ENCODE data around the gene ANGPT4. TPM values are rescaled to one million over a fixed set of nuclear protein-coding genes. Genes with fewer than 3 reads are reported as not detected.

Gene ANGPT4
- polyA plus RNA-seq, 3 donors from 2014 or later, result not detected

DNA sequence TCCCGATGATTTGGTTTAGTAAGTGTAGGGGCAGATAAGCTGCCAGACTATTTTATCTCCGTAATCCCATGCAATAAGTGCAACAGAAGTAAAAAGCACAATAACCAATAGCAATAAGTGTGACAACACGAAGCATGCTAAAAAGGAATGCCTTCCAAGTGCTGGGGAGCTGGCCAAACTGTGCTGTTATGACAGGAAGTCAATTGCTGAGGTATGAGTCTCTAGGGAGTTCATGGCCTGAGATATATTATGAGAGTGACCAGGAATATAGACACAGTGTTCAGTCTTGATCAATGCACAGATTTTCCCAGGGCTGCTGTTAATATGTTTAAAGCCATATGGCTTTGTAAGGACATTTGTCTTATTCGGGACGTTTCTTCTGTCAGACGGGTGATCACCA lies 10.5 kb upstream of the ANGPT4 start:
- H3K27me3 Mint-ChIP-seq (ENCODE audit: low read depth in 3 of 3), result peaks cover 4 to 7% (median 5%) of the 10 kb centered on the region in 3 donors
- peaks cover 0 to 2% (median 0%) of the 10 kb centered on the region in 3 donors for H3K36me3 Mint-ChIP-seq
- no peak overlapping the region for H3K27ac Mint-ChIP-seq
- peaks cover 0 to 5% (median 2%) of the 10 kb centered on the region in 6 donors for H3K9me3 Mint-ChIP-seq
- no peaks in the 10 kb centered on the region for H3K4me1 Mint-ChIP-seq
- no peak overlapping the region for H3K4me3 Mint-ChIP-seq
- DNase-seq, result no peak

DNA sequence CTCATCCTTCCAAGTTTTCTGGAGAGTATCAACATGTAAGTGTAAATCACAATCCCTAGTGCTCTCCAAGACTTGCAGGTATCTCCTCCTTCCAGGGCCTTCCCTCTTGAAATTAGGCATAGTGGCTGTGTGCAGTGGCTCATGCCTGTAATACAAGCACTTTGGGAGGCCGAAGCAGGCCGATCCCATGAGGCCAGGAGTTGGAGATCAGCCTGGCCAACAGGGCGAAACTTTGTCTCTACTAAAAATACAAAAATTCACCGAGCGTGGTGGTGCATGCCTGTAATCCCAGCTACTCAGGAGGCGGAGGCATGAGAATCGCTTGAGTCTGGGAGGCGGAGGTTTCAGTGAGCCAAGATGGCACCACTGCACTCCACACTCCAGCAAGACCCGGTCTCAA lies 9.4 kb upstream of the ANGPT4 start:
- H3K36me3 Mint-ChIP-seq, result no peaks in the 10 kb centered on the region
- no peak overlapping the region for H3K27ac Mint-ChIP-seq
- no peaks in the 10 kb centered on the region for H3K4me1 Mint-ChIP-seq
- H3K4me3 Mint-ChIP-seq, result no peak overlapping the region
- DNase-seq, result no peak
- H3K27me3 Mint-ChIP-seq (ENCODE audit: low read depth in 3 of 3), result peaks cover 2 to 7% (median 5%) of the 10 kb centered on the region in 3 donors
- peaks cover 0 to 2% (median 0%) of the 10 kb centered on the region in 6 donors for H3K9me3 Mint-ChIP-seq

DNA sequence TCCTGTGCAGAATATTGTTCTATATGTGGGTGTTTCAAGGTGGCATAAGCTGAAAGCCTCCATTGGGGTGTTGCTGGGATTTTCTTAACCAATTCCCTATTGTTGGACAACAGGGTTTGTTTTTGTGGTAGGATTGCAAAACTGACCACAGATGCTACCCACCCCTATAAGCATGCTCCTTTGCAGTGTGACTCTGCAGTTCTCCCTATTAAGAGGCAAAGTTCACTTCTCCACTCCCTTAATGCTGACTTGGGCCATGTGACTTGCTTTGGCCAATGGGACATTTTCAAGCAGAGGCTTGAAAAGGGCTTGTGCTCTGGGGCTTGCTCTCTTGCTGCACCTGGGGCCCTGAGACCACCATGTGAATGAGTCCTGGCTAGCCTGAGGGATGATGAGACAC lies 8.5 kb upstream of the ANGPT4 start:
- no peaks in the 10 kb centered on the region for H3K4me1 Mint-ChIP-seq
- H3K4me3 Mint-ChIP-seq, result no peak overlapping the region
- H3K27me3 Mint-ChIP-seq (ENCODE audit: low read depth in 3 of 3), result peaks cover 2 to 7% (median 6%) of the 10 kb centered on the region in 3 donors
- H3K9me3 Mint-ChIP-seq, result peaks cover 0 to 2% (median 0%) of the 10 kb centered on the region in 6 donors
- no peak overlapping the region for H3K27ac Mint-ChIP-seq
- H3K36me3 Mint-ChIP-seq, result no peaks in the 10 kb centered on the region
- no peak for DNase-seq

DNA sequence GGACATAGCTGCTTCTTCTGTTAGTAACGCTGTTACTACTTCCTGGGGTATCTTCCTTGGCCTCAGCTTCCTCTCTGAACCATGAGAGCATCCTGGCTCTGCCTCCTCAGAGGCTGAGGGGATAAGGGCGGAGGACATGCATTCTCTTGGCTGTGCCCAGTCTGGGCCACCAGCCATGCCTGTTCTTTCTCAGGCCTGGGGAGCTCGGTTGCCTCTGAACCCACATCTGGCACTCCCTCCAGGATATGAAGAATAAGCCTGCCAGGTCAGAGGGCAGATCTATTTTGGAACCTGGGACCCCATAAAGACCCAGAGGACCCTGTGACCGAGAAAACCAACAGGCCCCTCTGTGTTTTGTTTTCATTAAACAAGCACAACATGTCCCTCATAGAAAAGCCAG lies 6.6 kb upstream of the ANGPT4 start:
- Mint-ChIP-seq H3K27me3 (ENCODE audit: low read depth in 3 of 3) (peaks cover 2 to 6% (median 4%) of the 10 kb centered on the region in 3 donors), H3K27ac (no peak overlapping the region), H3K4me3 (no peak overlapping the region), H3K9me3 (no peaks in the 10 kb centered on the region), H3K4me1 (no peaks in the 10 kb centered on the region), H3K36me3 (no peaks in the 10 kb centered on the region)
- DNase-seq, result no peak

DNA sequence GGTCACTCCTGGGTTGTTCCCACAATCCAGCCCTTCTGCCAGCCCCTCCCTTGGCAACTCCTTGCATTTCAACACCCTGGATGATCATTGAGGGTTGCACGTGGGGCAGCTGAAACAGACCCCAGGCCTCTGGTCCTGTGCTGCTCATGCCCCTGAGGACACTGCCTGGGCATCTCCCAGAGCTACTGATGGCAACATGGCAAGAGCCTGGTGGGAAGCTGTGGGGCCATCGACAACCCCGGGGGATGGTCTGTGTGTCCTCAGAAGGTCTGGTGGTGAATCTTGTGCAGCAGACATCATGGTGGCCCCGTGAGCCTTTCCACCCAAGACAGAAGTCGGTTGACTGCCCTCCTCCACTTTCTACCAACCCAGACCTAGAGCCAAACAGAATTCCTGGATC lies 4.9 kb upstream of the ANGPT4 start:
- Mint-ChIP-seq H3K27me3 (ENCODE audit: low read depth in 3 of 3) (peaks cover 0 to 8% (median 0%) of the 10 kb centered on the region in 3 donors), H3K9me3 (no peaks in the 10 kb centered on the region), H3K4me3 (no peak overlapping the region), H3K36me3 (no peaks in the 10 kb centered on the region), H3K4me1 (no peaks in the 10 kb centered on the region), H3K27ac (no peak overlapping the region)
- no peak for DNase-seq

DNA sequence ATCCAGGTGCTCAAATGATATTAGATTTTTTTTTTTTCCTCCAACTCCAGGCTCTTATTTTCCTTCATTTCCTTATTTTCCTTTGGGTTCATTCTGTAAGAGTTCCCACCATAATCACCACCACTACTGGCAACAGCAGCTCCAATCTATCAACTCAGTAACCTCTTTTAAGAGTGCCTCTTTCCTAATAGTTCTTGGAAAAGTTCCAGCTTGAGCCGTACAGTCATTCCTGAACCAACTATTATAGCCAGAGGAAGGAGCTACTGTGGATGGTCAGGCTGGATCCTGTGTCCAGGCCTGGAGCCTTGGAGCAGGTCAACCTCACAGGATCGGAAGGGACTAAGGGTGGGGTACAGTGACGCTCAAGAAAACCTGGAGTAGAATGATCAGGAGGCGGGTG lies 4.2 kb upstream of the ANGPT4 start:
- peaks cover 0 to 8% (median 0%) of the 10 kb centered on the region in 3 donors for H3K27me3 Mint-ChIP-seq (ENCODE audit: low read depth in 3 of 3)
- no peaks in the 10 kb centered on the region for H3K9me3 Mint-ChIP-seq
- DNase-seq, result no peak
- no peak overlapping the region for H3K27ac Mint-ChIP-seq
- no peak overlapping the region for H3K4me3 Mint-ChIP-seq
- H3K36me3 Mint-ChIP-seq, result no peaks in the 10 kb centered on the region
- H3K4me1 Mint-ChIP-seq, result no peaks in the 10 kb centered on the region

DNA sequence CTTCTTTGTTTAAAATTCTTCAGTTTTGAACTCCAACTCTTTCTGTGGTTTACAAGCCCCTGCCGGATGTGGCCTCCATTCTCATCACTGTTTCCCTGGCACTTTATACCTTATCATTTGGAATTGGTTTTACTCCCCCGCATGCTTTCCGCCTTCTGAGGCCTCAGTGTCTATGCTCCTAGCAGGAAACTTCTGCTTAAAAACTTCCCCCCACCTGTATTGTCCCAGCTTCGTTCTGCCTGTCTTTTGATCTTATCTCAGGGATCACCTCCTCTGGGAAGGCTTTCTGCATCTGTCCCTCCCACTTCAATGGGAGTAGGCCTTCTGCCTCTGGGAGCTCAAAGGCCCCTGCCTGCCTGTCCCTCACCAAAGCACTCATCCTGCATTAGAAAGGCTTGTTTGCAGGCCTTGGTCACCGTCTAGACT lies 3.4 kb upstream of the ANGPT4 start:
- Mint-ChIP-seq H3K4me3 (no peak overlapping the region), H3K4me1 (no peaks in the 10 kb centered on the region), H3K9me3 (no peaks in the 10 kb centered on the region), H3K36me3 (no peaks in the 10 kb centered on the region), H3K27ac (no peak overlapping the region), H3K27me3 (ENCODE audit: low read depth in 3 of 3) (peaks cover 0 to 8% (median 0%) of the 10 kb centered on the region in 3 donors)
- DNase-seq, result no peak

DNA sequence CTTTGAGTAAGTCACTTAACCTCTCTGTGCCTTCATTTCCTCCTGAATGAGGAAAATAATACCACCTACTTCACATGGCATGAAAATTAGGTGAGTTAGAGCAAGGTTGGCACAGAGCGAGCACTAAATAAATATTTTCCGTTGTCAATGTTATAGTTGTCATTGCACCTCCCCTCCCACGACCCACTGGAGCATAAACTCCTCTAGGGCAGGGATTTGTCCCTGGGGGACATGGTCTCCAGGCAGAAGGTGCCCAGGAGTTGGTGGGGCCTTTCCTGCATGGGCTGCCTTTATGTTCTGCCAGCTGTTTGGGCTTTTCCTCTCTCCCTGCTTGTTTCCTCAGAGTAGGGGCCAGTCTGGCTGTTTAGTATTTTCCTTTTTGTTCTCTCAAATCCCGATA lies 1.3 kb upstream of the ANGPT4 start:
- peaks cover 0 to 8% (median 4%) of the 10 kb centered on the region in 3 donors for H3K27me3 Mint-ChIP-seq (ENCODE audit: low read depth in 3 of 3)
- H3K4me1 Mint-ChIP-seq, result no peaks in the 10 kb centered on the region
- DNase-seq, result no peak
- no peaks in the 10 kb centered on the region for H3K9me3 Mint-ChIP-seq
- no peak overlapping the region for H3K4me3 Mint-ChIP-seq
- no peak overlapping the region for H3K27ac Mint-ChIP-seq
- H3K36me3 Mint-ChIP-seq, result no peaks in the 10 kb centered on the region

DNA sequence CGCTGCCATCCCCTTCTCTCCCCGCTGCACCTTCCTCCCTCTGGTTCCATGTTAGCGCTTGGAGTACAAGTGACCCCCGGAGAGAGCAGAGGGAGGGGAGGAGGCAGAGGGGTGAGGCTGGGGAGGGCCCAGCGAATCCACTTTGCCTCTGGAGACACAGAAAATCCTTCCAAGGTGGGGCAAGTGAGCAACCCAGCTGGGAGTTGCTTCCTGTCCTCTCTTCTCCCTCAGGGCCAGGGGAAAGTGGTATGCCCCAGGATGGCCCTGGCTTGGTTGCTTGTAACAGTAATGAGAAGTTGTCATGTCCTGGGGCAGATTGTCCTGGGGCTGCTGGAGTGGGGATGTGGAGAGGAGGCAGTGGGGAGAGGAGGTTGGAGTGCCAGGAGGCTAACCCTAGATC lies 691 bp upstream of the ANGPT4 start:
- no peak overlapping the region for H3K4me3 Mint-ChIP-seq
- H3K9me3 Mint-ChIP-seq, result no peaks in the 10 kb centered on the region
- no peaks in the 10 kb centered on the region for H3K4me1 Mint-ChIP-seq
- peaks cover 0 to 8% (median 4%) of the 10 kb centered on the region in 3 donors for H3K27me3 Mint-ChIP-seq (ENCODE audit: low read depth in 3 of 3)
- H3K36me3 Mint-ChIP-seq, result no peaks in the 10 kb centered on the region
- no peak for DNase-seq
- H3K27ac Mint-ChIP-seq, result no peak overlapping the region

DNA sequence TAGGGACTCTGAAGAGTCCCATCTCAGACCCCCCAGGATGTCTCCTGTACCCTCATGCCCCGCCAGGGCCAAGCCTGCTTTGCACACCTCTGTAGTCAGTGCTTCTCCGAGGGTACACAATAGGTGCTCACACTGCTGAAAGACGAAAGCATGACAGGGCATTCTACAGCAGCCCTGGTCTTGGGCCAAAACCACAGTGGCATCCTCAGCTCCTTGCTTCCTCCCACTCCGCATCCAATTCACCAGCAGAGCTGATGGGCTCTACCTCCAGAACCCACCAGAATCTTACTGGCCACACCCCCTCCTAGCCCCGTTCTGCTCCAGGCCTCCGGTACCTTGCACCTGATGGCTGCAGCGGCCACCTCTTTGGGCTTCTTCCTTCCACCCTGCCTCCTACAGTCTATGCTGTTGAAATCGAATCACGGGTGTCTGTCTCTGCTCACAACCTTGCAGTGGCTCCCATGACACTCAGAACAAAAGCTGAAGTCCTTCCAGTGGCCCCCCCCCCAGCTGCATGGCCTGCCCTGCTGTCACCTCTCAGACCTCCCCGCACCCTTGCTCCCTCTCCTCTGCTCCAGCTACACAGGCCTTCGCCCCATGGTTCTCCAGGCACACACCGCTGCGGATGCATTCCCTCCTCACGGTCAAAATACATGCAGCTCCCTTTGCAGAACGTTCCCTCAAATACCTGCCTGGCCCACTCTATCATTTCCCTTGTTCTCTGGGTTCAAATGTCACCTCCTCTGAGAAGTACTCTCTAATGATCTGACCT lies 1.2 kb downstream of the ANGPT4 start:
- Mint-ChIP-seq H3K4me1 (no peaks in the 10 kb centered on the region), H3K4me3 (no peak overlapping the region), H3K9me3 (peaks cover 0 to 2% (median 0%) of the 10 kb centered on the region in 6 donors), H3K27me3 (ENCODE audit: low read depth in 3 of 3) (peaks cover 2 to 5% (median 4%) of the 10 kb centered on the region in 3 donors), H3K27ac (no peak overlapping the region), H3K36me3 (no peaks in the 10 kb centered on the region)
- no peak for DNase-seq

DNA sequence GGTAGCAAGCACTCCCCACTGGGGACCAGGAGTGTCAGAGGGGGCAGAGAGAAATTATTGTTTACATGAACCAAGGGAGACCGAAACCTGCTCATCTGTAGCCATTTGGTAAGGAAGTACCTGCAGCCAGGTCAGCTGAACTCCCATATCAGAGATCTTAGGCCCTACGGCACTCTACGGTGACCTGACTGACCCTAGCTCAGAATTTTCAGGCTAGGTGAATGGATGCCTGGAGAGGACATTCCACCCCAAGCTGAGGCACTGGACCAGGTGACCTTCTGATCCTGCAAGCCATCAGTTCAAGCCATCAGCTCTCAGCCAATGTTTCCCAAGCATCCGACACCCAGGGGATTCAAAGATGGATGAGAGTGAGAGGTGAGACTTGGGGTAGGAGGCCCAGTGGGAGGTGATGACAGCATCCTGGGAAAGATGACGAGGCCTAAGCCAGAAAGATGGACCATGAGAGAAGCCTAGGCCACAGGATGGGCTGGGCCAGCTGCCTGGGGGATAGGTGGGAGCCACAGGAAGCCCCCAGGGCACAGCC lies 2.8 kb downstream of the ANGPT4 start:
- Mint-ChIP-seq H3K9me3 (peaks cover 0 to 2% (median 0%) of the 10 kb centered on the region in 6 donors), H3K27ac (no peak overlapping the region), H3K4me3 (no peak overlapping the region), H3K36me3 (no peaks in the 10 kb centered on the region), H3K4me1 (no peaks in the 10 kb centered on the region), H3K27me3 (ENCODE audit: low read depth in 3 of 3) (peaks cover 2 to 5% (median 4%) of the 10 kb centered on the region in 3 donors)
- no peak for DNase-seq

DNA sequence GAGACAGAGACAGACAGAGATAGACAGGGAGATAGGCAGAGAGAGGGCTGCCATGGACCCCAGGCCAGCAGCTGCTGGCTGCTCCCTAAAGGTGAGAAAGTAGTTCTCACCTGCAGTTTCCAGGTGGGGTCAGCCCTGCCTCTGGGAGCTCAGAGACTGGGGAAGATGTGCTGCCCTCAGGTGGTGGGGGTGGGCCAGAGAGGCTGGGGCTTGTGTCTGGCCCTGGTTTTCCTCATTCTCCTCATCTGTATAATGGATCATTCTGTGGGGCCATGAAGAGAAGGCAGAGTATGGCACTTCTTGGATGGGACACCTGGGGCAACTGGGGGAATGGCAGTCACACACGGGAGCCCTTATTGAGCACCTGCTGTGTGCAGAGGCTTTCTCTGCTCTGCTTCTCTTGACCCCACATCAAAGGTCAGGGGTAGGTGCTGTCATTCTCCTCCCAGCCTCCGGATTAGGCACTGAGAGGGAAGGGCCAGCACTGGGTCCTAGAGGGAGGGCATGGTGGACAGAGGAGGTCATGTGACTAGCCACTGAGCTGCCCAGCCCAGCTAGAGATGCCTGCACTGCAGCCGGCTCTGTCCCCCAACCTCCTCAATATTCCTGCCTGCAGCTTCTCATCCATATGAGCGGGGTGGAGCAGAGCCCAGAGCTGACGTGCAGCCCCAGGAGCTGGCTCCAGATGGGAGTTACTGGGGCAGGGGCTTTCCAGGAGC lies 4.1 kb downstream of the ANGPT4 start:
- H3K9me3 Mint-ChIP-seq, result peaks cover 0 to 2% (median 0%) of the 10 kb centered on the region in 6 donors
- no peaks in the 10 kb centered on the region for H3K36me3 Mint-ChIP-seq
- DNase-seq, result no peak
- H3K4me3 Mint-ChIP-seq, result no peak overlapping the region
- no peak overlapping the region for H3K27ac Mint-ChIP-seq
- peaks cover 4 to 5% (median 4%) of the 10 kb centered on the region in 3 donors for H3K27me3 Mint-ChIP-seq (ENCODE audit: low read depth in 3 of 3)
- no peaks in the 10 kb centered on the region for H3K4me1 Mint-ChIP-seq

DNA sequence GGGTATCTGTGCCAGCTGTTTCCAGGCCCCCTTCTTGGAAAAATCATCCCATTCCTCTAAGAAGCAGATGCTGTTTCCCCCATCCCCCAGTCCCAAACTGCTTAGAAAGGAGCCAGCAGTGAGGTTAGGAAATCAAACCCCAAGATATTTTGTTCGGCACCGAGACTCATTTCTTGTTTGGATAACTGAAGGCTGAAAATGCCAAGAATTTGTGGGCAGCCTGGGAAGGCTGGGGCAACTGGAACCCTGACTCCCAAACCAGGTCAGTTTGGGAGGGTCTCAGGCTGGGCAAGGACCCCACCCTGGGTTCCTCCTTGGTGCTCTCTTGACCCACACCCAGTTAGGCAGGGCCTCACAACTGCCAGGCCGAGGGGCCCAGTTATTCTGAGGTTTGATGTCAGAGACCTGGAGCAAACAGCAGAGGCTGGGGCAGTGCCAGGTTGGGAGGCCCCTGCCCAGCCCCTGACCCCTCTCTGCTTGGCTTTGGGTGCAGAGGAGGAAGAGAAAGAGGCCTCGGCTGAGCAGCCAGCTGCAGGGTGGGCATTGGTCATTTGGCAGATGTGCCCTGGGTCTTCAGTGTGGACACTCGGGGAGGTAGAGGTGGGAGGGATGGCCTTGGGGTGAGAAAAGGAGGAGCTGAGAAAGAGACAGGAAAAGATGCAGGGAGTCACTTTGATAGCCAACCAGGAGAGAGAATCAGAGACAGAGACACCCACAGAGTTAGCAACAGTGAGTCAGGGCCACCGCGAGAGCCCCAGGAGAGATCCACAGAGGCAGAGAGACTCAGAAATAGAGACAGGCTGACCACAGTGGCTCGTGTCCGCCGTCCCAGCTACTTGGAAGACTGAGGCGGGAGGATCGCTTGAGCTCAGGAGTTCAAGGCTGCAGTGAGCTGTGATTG lies 5.0 kb downstream of the ANGPT4 start:
- Mint-ChIP-seq H3K27me3 (ENCODE audit: low read depth in 3 of 3) (peaks cover 2 to 4% (median 4%) of the 10 kb centered on the region in 3 donors), H3K4me1 (no peaks in the 10 kb centered on the region), H3K4me3 (no peak overlapping the region), H3K9me3 (peaks cover 0 to 2% (median 0%) of the 10 kb centered on the region in 6 donors), H3K27ac (no peak overlapping the region), H3K36me3 (no peaks in the 10 kb centered on the region)
- no peak for DNase-seq

Measured in immature natural killer cell (primary cell).